ENCODE results near the gene PLD4. TPM values are rescaled to one million over a fixed set of nuclear protein-coding genes. Genes with fewer than 3 reads are reported as not detected.

The PLD4 gene
- total RNA-seq, 2 donors from 2014 or later, result 2.2 TPM; not detected in 1

DNA sequence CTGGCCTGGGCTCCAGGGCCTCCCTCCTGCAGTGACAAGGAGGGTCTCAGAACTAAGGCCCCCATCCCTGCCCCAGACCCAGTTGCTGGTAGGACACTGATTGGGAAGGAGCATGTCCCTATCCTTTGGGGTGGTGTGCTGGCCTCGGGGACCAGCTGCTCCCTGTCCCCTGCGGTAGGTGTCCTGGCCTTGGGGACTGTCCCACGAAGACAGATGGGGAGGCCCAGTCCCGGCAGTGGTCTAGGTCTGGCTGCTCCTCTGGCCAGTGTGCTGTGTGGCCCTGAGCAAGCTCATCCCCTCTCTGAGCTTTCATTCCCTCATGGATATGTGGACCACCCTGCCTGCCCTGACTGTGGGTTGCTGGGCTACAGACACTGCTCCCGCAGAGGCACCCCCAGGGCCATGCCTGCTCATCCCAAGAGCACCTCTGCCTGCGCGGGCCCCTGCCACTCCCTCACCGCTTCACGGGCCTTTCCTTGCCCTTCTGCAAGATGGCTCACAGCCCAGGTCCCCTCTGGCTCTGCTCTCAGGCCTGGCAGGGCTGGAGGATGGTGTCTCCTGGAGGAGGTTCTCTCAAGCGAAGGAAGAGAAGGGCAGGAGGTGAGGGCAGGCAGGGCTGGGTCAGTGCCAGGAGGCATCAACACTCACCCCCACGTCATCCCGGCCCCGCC, 41.0 kb downstream of the PLD4 start:
- ATAC-seq, result no peak

GRCh38 chr14:104966261-104966865, 41.7 kb downstream of the PLD4 start:
- ATAC-seq (no peak), DNase-seq (no peak)
- intact Hi-C loops (cut with DNase I, micrococcal nuclease), result no loop called here

More for the DNA sequence above, 41.0 kb downstream of the PLD4 start:
- intact Hi-C loops (cut with DNase I, micrococcal nuclease), result no loop called here
- peak in 1 of 2 donors; percentile 21 for DNase-seq

- intact Hi-C loops (cut with DNase I, micrococcal nuclease), result no loop called here
- DNase-seq, result no peak
- no peak for ATAC-seq
Observed at GRCh38 chr14:104966981-104967385, 42.3 kb downstream of the PLD4 start.

- DNase-seq (peak in 1 of 2 donors; percentile 49), ATAC-seq (peak; percentile 29)
- intact Hi-C loops (cut with DNase I, micrococcal nuclease), result no loop called here
Observed at GRCh38 chr14:104967386-104968152, 42.9 kb downstream of the PLD4 start.

DNA sequence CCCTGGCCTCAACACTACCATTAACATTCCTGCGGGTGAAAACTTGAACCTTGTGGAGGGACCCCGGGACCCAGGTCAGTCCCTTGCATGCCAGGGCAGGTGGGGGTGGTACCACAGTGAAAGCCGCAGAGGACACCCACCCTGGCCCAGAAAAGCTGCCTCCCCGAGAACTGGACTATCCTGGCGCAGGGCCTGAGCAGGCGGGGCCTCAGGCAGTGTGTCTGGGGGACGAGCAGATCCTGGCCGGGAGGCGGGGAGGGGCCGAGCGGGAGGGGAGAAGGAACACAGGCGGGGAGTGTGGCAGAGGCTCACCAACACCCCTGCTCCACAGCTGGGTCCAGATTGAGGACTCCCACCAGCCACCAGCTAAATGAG, 43.5 kb downstream of the PLD4 start:
- intact Hi-C loops (cut with DNase I, micrococcal nuclease), result no loop called here
- DNase-seq (peak; percentile 68 to 84), ATAC-seq (no peak)

DNA sequence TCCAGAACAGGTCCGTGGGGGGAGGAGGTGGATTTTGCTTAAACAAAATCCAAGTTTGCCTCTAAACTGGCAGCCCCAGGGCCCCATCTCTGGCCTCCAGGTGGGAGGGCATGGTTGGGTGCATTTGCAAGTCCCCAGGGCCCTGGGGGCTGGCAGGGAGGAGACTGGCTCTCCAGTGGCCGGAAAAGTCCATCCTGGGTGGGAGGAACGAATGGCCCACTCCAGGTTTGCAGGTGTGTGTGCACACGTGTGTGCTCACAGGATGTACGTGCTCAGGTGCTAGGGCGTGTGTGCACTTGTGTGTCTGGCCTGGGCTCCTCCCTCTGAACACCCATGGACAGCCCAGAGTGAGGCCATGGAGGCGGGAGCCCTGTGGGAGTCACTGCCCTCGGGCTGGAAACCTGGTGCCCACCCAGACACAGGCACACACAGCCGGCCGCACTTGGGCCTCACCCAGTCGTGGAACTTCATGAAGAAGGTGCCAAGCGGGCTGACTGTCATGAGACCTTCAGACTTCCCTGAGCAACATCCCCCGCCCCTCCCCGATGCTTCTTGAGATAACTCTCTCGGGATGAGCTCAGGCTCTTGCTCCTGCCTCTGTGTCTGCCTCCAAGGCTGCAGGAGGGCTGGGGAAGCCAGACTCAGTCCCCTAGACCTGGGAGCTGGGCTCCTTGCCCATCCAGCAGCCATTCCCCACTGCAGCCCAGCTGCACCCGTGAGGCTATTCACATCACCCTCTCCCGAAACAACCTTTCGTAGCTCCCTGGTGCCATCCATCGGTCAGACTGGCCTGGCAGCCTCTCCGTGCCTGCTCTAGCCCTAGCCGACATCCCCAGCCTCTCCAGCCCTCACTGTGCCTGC, 44.1 kb downstream of the PLD4 start:
- intact Hi-C loops (cut with DNase I, micrococcal nuclease), result no loop called here
- no peak for ATAC-seq
- DNase-seq, result peak; percentile 45 to 50

- intact Hi-C loops (cut with DNase I, micrococcal nuclease), result no loop called here
- DNase-seq (no peak), ATAC-seq (no peak)
Observed at GRCh38 chr14:104969741-104970230, 45.1 kb downstream of the PLD4 start.

DNA sequence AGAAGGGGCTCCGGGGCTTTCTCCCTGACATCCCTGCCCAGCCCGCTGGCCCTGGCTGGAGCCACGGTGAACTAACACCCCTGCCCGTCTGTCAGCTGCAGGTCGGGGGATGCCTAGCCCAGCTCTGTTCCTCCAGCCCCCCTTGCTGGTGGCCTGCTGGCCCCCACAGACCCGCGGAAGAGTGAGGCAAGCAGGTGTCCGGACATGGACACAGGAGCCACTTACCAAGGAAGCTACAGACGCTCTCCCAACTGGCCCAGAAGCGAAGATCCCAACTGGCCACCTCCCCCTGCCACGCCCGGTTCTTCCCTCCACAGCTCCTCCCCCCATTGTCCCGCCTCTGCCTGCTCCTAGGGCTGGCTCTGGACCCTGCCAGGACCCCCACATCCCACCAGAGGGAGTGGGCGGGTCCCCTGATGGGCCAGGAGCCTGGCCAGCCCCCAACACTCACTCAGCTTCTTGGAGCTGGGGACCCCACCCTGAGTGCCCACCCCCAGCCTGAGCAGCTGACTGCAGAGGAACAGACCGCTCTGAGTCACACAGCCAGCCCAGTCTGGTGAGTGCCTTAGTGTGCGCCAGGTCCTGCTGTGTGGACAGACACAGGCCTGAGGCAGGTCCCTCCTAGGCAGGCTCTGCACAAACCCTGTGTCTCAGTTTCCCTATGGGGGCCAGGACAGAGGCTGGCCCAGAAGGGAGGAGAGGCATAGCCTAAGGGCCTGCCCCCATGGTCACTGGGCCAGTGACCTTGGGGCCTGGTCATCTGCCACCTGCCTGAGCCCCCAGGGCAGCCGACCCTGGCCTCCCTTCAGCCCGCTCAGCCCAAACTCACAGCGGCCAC, 45.8 kb downstream of the PLD4 start:
- peak; percentile 40 to 83 for DNase-seq
- ATAC-seq, result no peak
- intact Hi-C loops (cut with DNase I, micrococcal nuclease), result no loop called here

GRCh38 chr14:104971447-104972240, 47.0 kb downstream of the PLD4 start:
- intact Hi-C loops (cut with DNase I, micrococcal nuclease), result no loop called here
- DNase-seq, result no peak
- ATAC-seq, result no peak

- intact Hi-C loops (cut with DNase I, micrococcal nuclease), result no loop called here
- DNase-seq, result peak; percentile 74 to 85
- ATAC-seq, result peak; percentile 81
Observed at GRCh38 chr14:104972301-104973134, 47.8 kb downstream of the PLD4 start.

- DNase-seq (peak; percentile 66 to 88), ATAC-seq (peak; percentile 59)
- intact Hi-C loops (cut with DNase I, micrococcal nuclease), result no loop called here
Observed at GRCh38 chr14:104973135-104973384, 48.4 kb downstream of the PLD4 start.

DNA sequence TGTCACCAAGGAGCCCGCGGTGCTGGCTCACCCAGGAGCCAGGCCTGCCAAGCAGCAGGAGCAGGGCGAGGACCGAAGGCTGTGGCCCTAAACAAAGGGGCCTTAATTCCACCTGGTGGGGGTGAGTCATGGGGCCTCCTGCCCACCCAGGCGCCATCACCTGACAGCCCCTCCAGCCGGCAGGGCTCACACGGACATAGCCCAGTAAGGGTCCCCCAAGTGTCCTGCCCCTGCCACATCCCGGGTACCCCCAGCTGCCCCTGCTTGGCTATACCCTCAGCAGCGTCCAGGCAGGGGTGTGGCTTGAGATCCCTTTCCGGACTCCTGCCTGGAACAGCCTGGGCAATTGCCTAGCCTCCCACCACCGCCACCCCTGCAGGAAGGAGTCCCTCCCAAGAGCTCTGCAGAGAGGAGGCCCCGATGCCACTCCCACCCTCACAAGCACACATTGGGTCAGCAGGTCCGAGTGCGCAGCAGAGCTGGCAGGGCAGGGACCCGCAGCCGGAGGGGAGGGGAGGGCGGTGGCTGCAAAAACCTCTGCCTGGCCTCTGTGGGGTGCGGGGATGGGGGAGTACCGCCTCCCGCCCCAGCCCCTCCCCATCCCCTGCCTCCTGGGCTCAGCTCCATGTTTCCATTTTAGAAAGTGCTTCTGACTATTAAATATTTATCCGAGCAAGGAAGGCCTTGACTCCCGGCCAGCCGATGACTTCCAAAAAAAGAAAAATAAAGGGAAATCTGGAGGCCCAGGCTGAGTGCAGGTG, 48.9 kb downstream of the PLD4 start:
- ATAC-seq, result no peak
- intact Hi-C loops (cut with DNase I, micrococcal nuclease), result no loop called here
- peak; percentile 37 to 68 for DNase-seq

GRCh38 chr14:104974146-104974541, 49.5 kb downstream of the PLD4 start:
- intact Hi-C loops (cut with DNase I, micrococcal nuclease), result no loop called here
- DNase-seq, result no peak
- no peak for ATAC-seq

GRCh38 chr14:104974665-104975390, 50.1 kb downstream of the PLD4 start:
- intact Hi-C loops (cut with DNase I, micrococcal nuclease), result loop anchor here in 1 of 2 donors (5.0 kb wide), 1 partner anchor 67 kb away; no protein-coding TSS in a partner anchor
- DNase-seq, result peak in 1 of 2 donors; percentile 26
- ATAC-seq, result no peak

GRCh38 chr14:104975481-104976197, 51.0 kb downstream of the PLD4 start:
- no peak for DNase-seq

More at GRCh38 chr14:104975481-104976197, 51.0 kb downstream of the PLD4 start:
- intact Hi-C loops (cut with DNase I, micrococcal nuclease), result loop anchor here (2.0 to 5.0 kb wide), 2 partner anchors 67 to 69 kb away; no protein-coding TSS in a partner anchor
- ATAC-seq, result no peak

Data from left colon (tissue), 2 donors.